GM12892 (cell line): ENCODE results near the gene KRTAP5-11.
"Not testable (repeated sequence)": the region's sequence is repeated elsewhere in the genome, so short reads cannot be mapped to it uniquely, and the experiment has no call there.

Source experiments
- DNase-seq: peaks from one replicate; pipeline ENCODE4 v3.0.0; 2011; ENCODE audit not compliant: insufficient read length
- FAIRE-seq: peaks from 2 replicates; lab custom pipeline; 2011; peaks lifted over from hg19 to GRCh38; lab: Jason Lieb, UNC
- POLR2A ChIP-seq: IDR thresholded peaks from 2 replicates; pipeline ENCODE4 v1.6.1; 2011; ENCODE audit warnings: low read depth, low read length, control low read depth
- POLR2AphosphoS5 ChIP-seq: IDR thresholded peaks from 2 replicates; pipeline ENCODE4 v1.6.1; 2011; ENCODE audit warnings: low read depth, low read length, control low read depth
- TAF1 ChIP-seq: IDR thresholded peaks from 2 replicates; pipeline ENCODE4 v1.6.1; 2011; ENCODE audit warnings: low read depth, mild to moderate bottlenecking, control low read depth, low read length, borderline replicate concordance

KRTAP5-11 gene

GRCh38 chr11:71554996-71555395, 27.7 kb downstream of the KRTAP5-11 start:
- DNase-seq (no peak), FAIRE-seq (no peak)
- TF ChIP-seq POLR2AphosphoS5 = no peak
- no peak for TF ChIP-seq TAF1

DNA sequence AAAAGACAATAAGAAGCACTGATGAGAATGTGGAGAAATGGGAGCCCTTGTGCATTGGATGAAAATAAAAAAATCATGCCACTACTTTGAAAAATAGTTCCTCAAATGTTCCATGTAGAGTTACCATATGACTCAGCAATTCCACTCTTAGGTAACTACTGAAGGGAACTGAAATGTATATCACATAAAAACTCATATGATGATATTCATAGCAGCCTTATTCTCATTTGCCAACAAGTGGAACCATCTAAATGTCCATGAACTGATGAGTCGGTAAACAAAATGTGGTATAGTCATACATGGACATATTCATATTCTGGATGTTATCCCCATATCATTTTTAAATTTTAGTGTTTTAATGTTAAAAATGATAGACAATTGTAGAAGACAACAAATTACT, 31.0 kb downstream of the KRTAP5-11 start:
- no peak for TF ChIP-seq POLR2A
- no peak for TF ChIP-seq TAF1
- no peak for TF ChIP-seq POLR2AphosphoS5
- FAIRE-seq (no peak), DNase-seq (no peak)

- no peak for DNase-seq
- TF ChIP-seq TAF1 (no peak), POLR2AphosphoS5 (no peak), POLR2A (no peak)
- peak; percentile 56 for FAIRE-seq
Measured at GRCh38 chr11:71548716-71549151, 33.9 kb downstream of the KRTAP5-11 start.

DNA sequence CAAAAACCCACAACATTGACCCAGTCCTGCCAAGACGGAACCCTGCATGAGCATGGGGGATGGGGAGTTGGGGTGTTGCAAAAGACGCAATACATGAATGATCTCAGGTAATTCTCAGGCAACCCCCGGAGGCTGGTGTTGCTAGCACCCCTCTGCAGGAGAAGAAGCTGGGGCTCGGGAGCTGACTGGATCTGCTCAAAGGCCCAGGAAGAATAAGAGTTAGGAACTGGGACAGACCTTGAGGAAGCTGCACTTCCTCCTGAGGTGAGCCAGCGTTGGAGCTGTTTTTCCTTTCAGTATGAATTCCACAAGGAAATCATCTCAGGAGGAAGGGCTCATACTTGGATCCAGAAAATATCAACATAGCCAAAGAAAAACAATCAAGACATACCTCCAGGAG, 34.6 kb downstream of the KRTAP5-11 start, which contains the start of gene KRTAP5-9:
Gene KRTAP5-9 (plus strand): TSS at position 301 of the 400 bp plus-strand sequence. CDS start 238 bp downstream, outside the sequence.
- FAIRE-seq = no peak

DNA sequence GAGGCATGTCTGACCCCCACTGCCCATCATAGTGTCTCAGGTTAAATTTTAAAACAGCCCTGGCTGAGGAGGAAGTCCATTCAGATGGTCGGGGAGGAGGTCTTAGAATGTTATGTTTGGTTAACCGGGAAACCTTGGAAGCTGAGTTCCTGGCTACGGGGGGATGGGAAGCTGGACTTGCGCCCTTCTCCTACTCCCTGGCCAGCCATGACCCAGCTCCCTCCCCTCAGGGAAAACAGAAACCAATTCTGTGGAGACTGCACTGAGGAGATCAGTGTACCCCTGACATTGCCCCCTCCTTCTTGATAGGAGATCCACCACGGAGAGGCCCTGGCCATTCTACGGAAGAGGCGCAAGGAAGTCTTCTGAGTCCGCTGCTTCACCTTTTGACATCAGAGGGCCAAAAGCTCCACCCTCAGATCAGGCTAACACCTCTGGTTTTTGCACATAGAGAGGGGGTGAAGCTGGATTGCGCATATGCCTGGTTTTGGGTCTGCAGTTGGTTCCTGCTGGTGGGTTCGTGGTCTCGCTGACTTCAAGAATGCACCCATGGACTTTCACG, 37.2 kb downstream of the KRTAP5-11 start:
- no peak for TF ChIP-seq TAF1
- TF ChIP-seq POLR2A = no peak
- no peak for TF ChIP-seq POLR2AphosphoS5
- DNase-seq (no peak), FAIRE-seq (no peak)

More for the DNA sequence above, 34.6 kb downstream of the KRTAP5-11 start, which contains the start of gene KRTAP5-9:
- no peak for DNase-seq
- TF ChIP-seq TAF1 = no peak
- no peak for TF ChIP-seq POLR2A
- TF ChIP-seq POLR2AphosphoS5 = no peak

DNA sequence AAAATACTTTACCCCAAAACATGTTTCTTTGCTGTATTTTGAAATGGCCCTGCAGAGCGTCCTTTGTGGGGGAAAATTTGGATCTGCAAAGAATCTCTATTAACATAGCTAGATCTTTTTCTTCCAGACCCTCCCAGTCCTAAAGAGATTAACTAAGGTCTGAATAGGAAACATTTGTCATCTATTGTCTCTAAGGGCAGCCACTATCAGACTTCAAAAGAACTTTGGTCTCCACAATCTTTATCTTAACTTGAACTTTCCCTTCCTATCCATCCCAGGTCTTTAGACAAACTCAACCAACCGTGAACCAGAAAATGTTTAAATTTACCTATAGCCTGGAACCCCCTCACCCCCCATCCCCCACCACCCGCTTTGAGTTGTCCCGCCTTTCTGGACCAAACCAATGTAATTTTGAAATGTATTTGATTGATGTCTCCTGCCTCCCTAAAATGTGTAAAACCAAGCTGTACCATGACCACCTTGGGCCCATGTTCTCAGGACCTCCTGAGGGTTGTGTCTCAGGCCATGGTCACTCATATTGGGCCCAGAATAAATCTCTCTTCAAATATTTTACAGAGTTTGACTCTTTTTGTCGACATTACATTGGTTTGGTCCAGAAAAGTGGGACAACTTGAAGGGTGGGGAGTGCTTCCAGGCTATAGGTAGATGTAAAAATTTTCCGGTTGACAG, 38.0 kb downstream of the KRTAP5-11 start:
- FAIRE-seq = no peak
- TF ChIP-seq POLR2A (no peak), POLR2AphosphoS5 (no peak), TAF1 (no peak)
- no peak for DNase-seq

GRCh38 chr11:71543866-71544265, 38.8 kb downstream of the KRTAP5-11 start:
- FAIRE-seq (peak; percentile 51), DNase-seq (no peak)
- no peak for TF ChIP-seq POLR2A
- no peak for TF ChIP-seq TAF1
- TF ChIP-seq POLR2AphosphoS5 = no peak

DNA sequence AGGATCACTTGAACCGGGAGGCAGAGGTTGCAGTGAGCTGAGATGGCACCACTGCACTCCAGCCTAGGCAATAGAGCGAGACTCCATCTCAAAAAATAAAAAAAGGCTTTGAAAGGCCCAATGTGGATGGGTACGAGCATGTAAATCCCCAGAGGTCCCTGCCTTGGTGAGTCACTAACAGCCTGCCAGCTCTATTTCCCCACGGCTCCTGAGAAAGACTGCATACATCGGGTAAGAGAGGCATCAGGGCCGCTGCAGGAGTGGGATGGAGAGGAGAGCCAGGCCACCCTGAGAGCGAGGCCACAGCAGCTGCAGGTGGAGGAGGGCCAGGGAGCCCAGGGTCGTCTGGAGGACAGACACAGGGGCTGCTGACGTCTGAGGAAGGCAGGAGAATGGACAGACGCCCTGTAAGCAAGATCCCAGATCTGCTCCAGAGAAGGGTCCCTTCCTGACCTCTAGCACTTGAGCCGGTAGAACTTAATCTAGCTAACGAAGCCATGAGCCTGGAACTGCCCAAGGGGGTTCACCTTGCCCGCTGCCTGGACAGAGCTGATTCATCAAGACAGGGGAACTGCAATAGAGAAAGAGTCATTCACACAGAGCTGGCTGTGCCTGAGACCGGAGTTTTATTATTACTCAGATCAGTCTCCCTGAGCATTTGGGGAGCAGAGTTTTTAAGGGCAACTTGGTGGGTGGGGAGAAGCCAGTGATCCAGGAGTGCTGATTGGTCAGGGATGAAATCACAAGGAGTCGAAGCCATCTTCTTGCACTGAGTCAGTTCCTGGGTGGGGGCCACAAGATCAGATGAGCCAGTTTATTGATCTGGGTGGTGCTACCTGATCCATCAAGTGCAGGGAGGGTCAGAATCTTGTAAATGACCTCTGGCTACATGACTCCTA, 39.5 kb downstream of the KRTAP5-11 start:
- no peak for DNase-seq
- peak; percentile 88 for FAIRE-seq
- no peak for TF ChIP-seq TAF1
- TF ChIP-seq POLR2AphosphoS5 = no peak
- no peak for TF ChIP-seq POLR2A

DNA sequence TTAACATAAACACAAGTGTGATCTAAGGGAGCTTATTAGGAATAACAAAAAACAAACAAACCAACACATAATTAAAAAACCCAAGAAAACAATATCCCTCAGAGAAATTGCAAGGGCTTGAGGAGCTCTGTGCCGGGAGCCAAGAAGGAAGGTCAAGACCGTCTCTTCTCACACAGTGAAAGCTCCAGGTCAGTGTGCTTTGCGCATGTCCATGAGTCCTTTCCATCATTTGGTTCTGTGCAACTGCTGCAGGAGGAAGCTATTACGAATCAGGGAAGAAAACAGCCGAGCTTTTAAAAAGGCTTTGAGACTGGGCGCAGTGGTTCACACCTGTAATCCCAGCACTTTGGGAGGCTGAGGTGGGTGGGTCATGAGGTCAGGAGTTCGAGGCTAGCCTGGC, 40.3 kb downstream of the KRTAP5-11 start:
- TF ChIP-seq TAF1 (no peak), POLR2A (no peak), POLR2AphosphoS5 (no peak)
- DNase-seq (no peak), FAIRE-seq (no peak)

GRCh38 chr11:71540521-71541304, 42.0 kb downstream of the KRTAP5-11 start:
- DNase-seq = not testable (repeated sequence)
- FAIRE-seq = peak; percentile 92

GRCh38 chr11:71539971-71540370, 42.7 kb downstream of the KRTAP5-11 start:
- DNase-seq = not testable (repeated sequence)
- peak; percentile 67 for FAIRE-seq
- TF ChIP-seq TAF1 = peak; percentile 20; the same call in 1 of the 2 replicates
- TF ChIP-seq POLR2A = peak; percentile 46; the same call in 1 of the 2 replicates
